AG10803 (cell line): Measurements from ENCODE around the gene WDR35.

Source experiments
- DNase-seq: peaks from one replicate; pipeline ENCODE4 v3.0.0; 2010; ENCODE audit warnings: low read depth
- H3K4me3 ChIP-seq: 2 replicates; pipeline ENCODE4 v1.5.1; 2011; ENCODE audit warnings: mild to moderate bottlenecking, low read length, control low read depth
- CTCF ChIP-seq: conservative IDR thresholded peaks from 2 replicates; pipeline ENCODE4 v1.5.1; 2011; ENCODE audit warnings: mild to moderate bottlenecking, low read length, control low read depth, inconsistent platforms

WDR35 gene

GRCh38 chr2:19890104-19890503 lies 99.8 kb downstream of the WDR35 start:
- H3K4me3 ChIP-seq: no peak overlapping the region
- DNase-seq: no peak
- TF ChIP-seq CTCF: no peak

- TF ChIP-seq CTCF: no peak
- no peak for DNase-seq
- no peak overlapping the region for H3K4me3 ChIP-seq
Observed at GRCh38 chr2:19888831-19889230, 101.1 kb downstream of the WDR35 start.

GRCh38 chr2:19887510-19887909 lies 102.4 kb downstream of the WDR35 start:
- no peak overlapping the region for H3K4me3 ChIP-seq
- DNase-seq: no peak
- TF ChIP-seq CTCF: no peak

- no peak overlapping the region for H3K4me3 ChIP-seq
- DNase-seq: no peak
- TF ChIP-seq CTCF: no peak
Observed at GRCh38 chr2:19886261-19886660, 103.6 kb downstream of the WDR35 start.

GRCh38 chr2:19885791-19886190 lies 104.1 kb downstream of the WDR35 start:
- H3K4me3 ChIP-seq: no peak overlapping the region
- DNase-seq: no peak
- no peak for TF ChIP-seq CTCF

- DNase-seq: no peak
- TF ChIP-seq CTCF: no peak
- H3K4me3 ChIP-seq: no peak overlapping the region
Observed at GRCh38 chr2:19883971-19884720, 105.8 kb downstream of the WDR35 start.

- DNase-seq: no peak
- H3K4me3 ChIP-seq: no peak overlapping the region
- no peak for TF ChIP-seq CTCF
Observed at GRCh38 chr2:19883486-19883885, 106.4 kb downstream of the WDR35 start.
